Fibroblast of lung (primary cell): ENCODE measurements around the gene ATXN1.

ENCODE experiments used
- EZH2 ChIP-seq: IDR thresholded peaks from 2 replicates; pipeline ENCODE4 v1.5.1; 2012; ENCODE audit warnings: low read length, control low read depth, mild to moderate bottlenecking; ENCODE audit errors: missing control alignments
- TF ChIP-seq, protein P1 (sequence below), 2 donors: IDR thresholded peaks in 1 of 2; conservative IDR thresholded peaks in 1 of 2; 1 replicate in 1 of 2; 2 replicates in 1 of 2; pipeline ENCODE4 v1.5.1; 2011 to 2012; ENCODE audit warnings: low read length in 2 of 2, control low read depth in 1 of 2, inconsistent platforms in 1 of 2, low read depth in 1 of 2, mild to moderate bottlenecking in 1 of 2

GRCh38 chr6:16361861-16362260 lies 399.4 kb downstream of the ATXN1 start:
- TF ChIP-seq, protein P1, sequence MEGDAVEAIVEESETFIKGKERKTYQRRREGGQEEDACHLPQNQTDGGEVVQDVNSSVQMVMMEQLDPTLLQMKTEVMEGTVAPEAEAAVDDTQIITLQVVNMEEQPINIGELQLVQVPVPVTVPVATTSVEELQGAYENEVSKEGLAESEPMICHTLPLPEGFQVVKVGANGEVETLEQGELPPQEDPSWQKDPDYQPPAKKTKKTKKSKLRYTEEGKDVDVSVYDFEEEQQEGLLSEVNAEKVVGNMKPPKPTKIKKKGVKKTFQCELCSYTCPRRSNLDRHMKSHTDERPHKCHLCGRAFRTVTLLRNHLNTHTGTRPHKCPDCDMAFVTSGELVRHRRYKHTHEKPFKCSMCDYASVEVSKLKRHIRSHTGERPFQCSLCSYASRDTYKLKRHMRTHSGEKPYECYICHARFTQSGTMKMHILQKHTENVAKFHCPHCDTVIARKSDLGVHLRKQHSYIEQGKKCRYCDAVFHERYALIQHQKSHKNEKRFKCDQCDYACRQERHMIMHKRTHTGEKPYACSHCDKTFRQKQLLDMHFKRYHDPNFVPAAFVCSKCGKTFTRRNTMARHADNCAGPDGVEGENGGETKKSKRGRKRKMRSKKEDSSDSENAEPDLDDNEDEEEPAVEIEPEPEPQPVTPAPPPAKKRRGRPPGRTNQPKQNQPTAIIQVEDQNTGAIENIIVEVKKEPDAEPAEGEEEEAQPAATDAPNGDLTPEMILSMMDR (conservative IDR thresholded peaks at IDR 0.05 in 1 of 2, IDR thresholded peaks at IDR 0.05 in 1 of 2; ENCODE audit: low read depth in 1 of 2, low read length in 2 of 2), result no peak
- no peak for TF ChIP-seq EZH2
